ENCODE data around the gene AP3S1.

Gene AP3S1

DNA sequence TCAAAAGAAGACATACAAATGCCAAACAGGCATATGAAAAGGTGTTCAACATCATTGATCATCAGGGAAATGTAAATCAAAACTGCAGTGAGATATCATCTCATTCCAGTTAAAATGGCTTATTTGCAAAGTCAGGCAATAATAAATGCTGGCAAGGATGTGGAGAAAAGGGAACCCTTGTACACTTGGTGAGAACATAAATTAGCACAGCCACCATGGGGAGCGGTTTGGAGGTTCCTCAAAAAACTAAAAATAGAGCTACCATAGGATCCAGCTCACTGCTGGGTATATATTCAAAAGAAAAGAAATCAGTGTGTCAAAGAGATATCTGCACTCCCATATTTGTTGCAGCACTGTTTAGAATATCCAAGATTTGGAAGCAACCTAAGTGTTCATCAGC lies 50.3 kb downstream of the AP3S1 start:
- CTCF ChIA-PET, result no interaction called here
- H3K27ac ChIP-seq (ENCODE audit: extremely low read depth, low read depth, low read length), result no peak overlapping the region

DNA sequence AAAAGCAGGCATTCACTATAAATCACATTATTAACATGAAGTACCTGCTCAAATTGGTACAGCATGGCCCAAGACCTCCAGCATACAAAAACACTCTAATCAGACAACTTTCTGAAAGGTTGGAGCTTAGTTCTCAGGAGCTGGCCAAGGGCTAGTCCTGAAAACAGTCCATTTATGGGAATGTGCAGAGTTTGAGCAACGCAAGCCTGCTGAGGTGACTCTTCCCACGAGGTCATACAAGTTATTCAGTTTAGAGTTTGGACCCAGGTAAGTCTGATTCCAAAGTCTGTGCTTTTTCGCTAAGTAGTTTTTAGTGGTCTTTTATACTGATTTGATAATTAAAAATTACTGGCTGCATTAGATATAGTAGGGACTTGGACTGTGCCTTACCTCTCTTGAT lies 52.6 kb downstream of the AP3S1 start:
- Histone ChIP-seq H3K9me3 (ENCODE audit: control insufficient read depth, insufficient read depth, low read depth, low read length) (no peaks in the 10 kb centered on the region), H3K27ac (ENCODE audit: extremely low read depth, low read depth, low read length) (no peak overlapping the region), H3K36me3 (ENCODE audit: control insufficient read depth in 2 of 2, insufficient read depth in 1 of 2, low read length in 2 of 2) (no peaks in the 10 kb centered on the region), H3K4me1 (ENCODE audit: control insufficient read depth, insufficient read depth, low read length) (no peaks in the 10 kb centered on the region), H3K4me3 (ENCODE audit: low read depth, low read length) (no peak overlapping the region)
- CTCF ChIA-PET, result interaction anchor here (0.6 kb wide), 1 partner anchor 27 kb away, joined by 3 read pairs; no protein-coding TSS in a partner anchor
- POLR2A ChIA-PET, result no interaction called here
- TF ChIP-seq OSR2 (tag by site-specific recombination; IDR thresholded peaks at IDR 0.05), result no peak
- TF ChIP-seq, protein P1, sequence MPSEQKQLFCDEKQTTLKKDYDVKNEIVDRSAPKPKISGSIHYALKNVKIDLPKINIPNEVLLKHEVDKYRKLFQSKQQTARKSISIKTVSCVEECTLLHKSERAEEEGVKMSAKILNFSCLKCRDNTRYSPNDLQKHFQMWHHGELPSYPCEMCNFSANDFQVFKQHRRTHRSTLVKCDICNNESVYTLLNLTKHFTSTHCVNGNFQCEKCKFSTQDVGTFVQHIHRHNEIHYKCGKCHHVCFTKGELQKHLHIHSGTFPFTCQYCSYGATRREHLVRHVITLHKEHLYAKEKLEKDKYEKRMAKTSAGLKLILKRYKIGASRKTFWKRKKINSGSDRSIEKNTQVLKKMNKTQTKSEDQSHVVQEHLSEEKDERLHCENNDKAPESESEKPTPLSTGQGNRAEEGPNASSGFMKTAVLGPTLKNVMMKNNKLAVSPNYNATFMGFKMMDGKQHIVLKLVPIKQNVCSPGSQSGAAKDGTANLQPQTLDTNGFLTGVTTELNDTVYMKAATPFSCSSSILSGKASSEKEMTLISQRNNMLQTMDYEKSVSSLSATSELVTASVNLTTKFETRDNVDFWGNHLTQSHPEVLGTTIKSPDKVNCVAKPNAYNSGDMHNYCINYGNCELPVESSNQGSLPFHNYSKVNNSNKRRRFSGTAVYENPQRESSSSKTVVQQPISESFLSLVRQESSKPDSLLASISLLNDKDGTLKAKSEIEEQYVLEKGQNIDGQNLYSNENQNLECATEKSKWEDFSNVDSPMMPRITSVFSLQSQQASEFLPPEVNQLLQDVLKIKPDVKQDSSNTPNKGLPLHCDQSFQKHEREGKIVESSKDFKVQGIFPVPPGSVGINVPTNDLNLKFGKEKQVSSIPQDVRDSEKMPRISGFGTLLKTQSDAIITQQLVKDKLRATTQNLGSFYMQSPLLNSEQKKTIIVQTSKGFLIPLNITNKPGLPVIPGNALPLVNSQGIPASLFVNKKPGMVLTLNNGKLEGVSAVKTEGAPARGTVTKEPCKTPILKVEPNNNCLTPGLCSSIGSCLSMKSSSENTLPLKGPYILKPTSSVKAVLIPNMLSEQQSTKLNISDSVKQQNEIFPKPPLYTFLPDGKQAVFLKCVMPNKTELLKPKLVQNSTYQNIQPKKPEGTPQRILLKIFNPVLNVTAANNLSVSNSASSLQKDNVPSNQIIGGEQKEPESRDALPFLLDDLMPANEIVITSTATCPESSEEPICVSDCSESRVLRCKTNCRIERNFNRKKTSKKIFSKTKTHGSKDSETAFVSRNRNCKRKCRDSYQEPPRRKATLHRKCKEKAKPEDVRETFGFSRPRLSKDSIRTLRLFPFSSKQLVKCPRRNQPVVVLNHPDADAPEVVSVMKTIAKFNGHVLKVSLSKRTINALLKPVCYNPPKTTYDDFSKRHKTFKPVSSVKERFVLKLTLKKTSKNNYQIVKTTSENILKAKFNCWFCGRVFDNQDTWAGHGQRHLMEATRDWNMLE (tag by site-specific recombination; conservative IDR thresholded peaks at IDR 0.05; ENCODE audit: low read depth), result no peak
- TF ChIP-seq ZFP3 (tag by site-specific recombination; IDR thresholded peaks at IDR 0.05; ENCODE audit: low read depth), result no peak
- TF ChIP-seq RBAK (tag by site-specific recombination; IDR thresholded peaks at IDR 0.05), result no peak
- TF ChIP-seq SCRT1 (tag by site-specific recombination; IDR thresholded peaks at IDR 0.05; ENCODE audit: borderline replicate concordance), result no peak
- no peak for TF ChIP-seq GFI1B (tag by site-specific recombination; IDR thresholded peaks at IDR 0.05)
- TF ChIP-seq, protein P2, sequence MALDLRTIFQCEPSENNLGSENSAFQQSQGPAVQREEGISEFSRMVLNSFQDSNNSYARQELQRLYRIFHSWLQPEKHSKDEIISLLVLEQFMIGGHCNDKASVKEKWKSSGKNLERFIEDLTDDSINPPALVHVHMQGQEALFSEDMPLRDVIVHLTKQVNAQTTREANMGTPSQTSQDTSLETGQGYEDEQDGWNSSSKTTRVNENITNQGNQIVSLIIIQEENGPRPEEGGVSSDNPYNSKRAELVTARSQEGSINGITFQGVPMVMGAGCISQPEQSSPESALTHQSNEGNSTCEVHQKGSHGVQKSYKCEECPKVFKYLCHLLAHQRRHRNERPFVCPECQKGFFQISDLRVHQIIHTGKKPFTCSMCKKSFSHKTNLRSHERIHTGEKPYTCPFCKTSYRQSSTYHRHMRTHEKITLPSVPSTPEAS (tag by site-specific recombination; IDR thresholded peaks at IDR 0.05), result no peak
- no peak for TF ChIP-seq WT1 (tag by site-specific recombination; IDR thresholded peaks at IDR 0.05)
- TF ChIP-seq ZNF366 (tag by site-specific recombination; conservative IDR thresholded peaks at IDR 0.05), result no peak
- TF ChIP-seq ZNF24 (tag by site-specific recombination; IDR thresholded peaks at IDR 0.05), result no peak
- TF ChIP-seq ZNF560 (tag by site-specific recombination; IDR thresholded peaks at IDR 0.05; ENCODE audit: borderline replicate concordance), result no peak

More for the DNA sequence above, 50.3 kb downstream of the AP3S1 start:
- TF ChIP-seq, protein P3, sequence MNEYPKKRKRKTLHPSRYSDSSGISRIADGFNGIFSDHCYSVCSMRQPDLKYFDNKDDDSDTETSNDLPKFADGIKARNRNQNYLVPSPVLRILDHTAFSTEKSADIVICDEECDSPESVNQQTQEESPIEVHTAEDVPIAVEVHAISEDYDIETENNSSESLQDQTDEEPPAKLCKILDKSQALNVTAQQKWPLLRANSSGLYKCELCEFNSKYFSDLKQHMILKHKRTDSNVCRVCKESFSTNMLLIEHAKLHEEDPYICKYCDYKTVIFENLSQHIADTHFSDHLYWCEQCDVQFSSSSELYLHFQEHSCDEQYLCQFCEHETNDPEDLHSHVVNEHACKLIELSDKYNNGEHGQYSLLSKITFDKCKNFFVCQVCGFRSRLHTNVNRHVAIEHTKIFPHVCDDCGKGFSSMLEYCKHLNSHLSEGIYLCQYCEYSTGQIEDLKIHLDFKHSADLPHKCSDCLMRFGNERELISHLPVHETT (tag by site-specific recombination; IDR thresholded peaks at IDR 0.05), result no peak
- TF ChIP-seq ZNF544 (tag by site-specific recombination; IDR thresholded peaks at IDR 0.05) (no peak), MZF1 (tag by site-specific recombination; IDR thresholded peaks at IDR 0.05; ENCODE audit: borderline replicate concordance) (no peak), OSR2 (tag by site-specific recombination; IDR thresholded peaks at IDR 0.05) (no peak), ZNF341 (tag by site-specific recombination; IDR thresholded peaks at IDR 0.05; ENCODE audit: low read depth) (no peak), ZNF571 (tag by site-specific recombination; IDR thresholded peaks at IDR 0.05) (no peak), TRIM28 (IDR thresholded peaks at IDR 0.05; ENCODE audit: borderline replicate concordance, low read length) (no peak), ZNF768 (tag by site-specific recombination; IDR thresholded peaks at IDR 0.05) (no peak), ZNF354C (tag by site-specific recombination; IDR thresholded peaks at IDR 0.05; ENCODE audit: borderline replicate concordance, low read depth) (no peak), ZNF202 (tag by site-specific recombination; IDR thresholded peaks at IDR 0.05; ENCODE audit: borderline replicate concordance) (no peak), ZNF626 (tag by site-specific recombination; IDR thresholded peaks at IDR 0.05) (no peak)
- TF ChIP-seq, protein P4, sequence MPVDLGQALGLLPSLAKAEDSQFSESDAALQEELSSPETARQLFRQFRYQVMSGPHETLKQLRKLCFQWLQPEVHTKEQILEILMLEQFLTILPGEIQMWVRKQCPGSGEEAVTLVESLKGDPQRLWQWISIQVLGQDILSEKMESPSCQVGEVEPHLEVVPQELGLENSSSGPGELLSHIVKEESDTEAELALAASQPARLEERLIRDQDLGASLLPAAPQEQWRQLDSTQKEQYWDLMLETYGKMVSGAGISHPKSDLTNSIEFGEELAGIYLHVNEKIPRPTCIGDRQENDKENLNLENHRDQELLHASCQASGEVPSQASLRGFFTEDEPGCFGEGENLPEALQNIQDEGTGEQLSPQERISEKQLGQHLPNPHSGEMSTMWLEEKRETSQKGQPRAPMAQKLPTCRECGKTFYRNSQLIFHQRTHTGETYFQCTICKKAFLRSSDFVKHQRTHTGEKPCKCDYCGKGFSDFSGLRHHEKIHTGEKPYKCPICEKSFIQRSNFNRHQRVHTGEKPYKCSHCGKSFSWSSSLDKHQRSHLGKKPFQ (tag by site-specific recombination; IDR thresholded peaks at IDR 0.05), result no peak
- TF ChIP-seq, protein P1 (tag by site-specific recombination; conservative IDR thresholded peaks at IDR 0.05; ENCODE audit: low read depth), result no peak
- no peak overlapping the region for H3K4me3 ChIP-seq (ENCODE audit: low read depth, low read length)
- H3K36me3 ChIP-seq (ENCODE audit: control insufficient read depth in 2 of 2, insufficient read depth in 1 of 2, low read length in 2 of 2), result no peaks in the 10 kb centered on the region
- no peaks in the 10 kb centered on the region for H3K9me3 ChIP-seq (ENCODE audit: control insufficient read depth, insufficient read depth, low read depth, low read length)
- no peaks in the 10 kb centered on the region for H3K4me1 ChIP-seq (ENCODE audit: control insufficient read depth, insufficient read depth, low read length)
- POLR2A ChIA-PET, result no interaction called here

Data from HEK293 (cell line).